ENCODE results near the gene SLC30A2.
"Not testable (repeated sequence)": the region's sequence is repeated elsewhere in the genome, so short reads cannot be mapped to it uniquely, and the experiment has no call there.

Gene SLC30A2

GRCh38 chr1:26045722-26046245 lies at the start of gene SLC30A2:
Gene SLC30A2 (minus strand): TSS chr1:26046118. CDS start chr1:26045896, 222 bp downstream.
- DNase-seq (ENCODE audit: low spot score): no peak

- DNase-seq (ENCODE audit: low spot score): peak; percentile 22
Measured at GRCh38 chr1:26094677-26095383, 48.9 kb upstream of the SLC30A2 start.

GRCh38 chr1:26094076-26094669 lies 48.3 kb upstream of the SLC30A2 start:
- no peak for DNase-seq (ENCODE audit: low spot score)

- DNase-seq (ENCODE audit: low spot score): not testable (repeated sequence)
Measured at GRCh38 chr1:26093569-26093968, 47.7 kb upstream of the SLC30A2 start.

GRCh38 chr1:26092422-26092821 lies 46.5 kb upstream of the SLC30A2 start:
- no peak for DNase-seq (ENCODE audit: low spot score)

- no peak for DNase-seq (ENCODE audit: low spot score)
Measured at GRCh38 chr1:26090893-26091292, 45.0 kb upstream of the SLC30A2 start.

- DNase-seq (ENCODE audit: low spot score): no peak
Measured at GRCh38 chr1:26089125-26089524, 43.2 kb upstream of the SLC30A2 start.

GRCh38 chr1:26084844-26085243 lies 38.9 kb upstream of the SLC30A2 start:
- no peak for DNase-seq (ENCODE audit: low spot score)

GRCh38 chr1:26084091-26084561 lies 38.2 kb upstream of the SLC30A2 start:
- DNase-seq (ENCODE audit: low spot score): no peak

GRCh38 chr1:26083208-26083607 lies 37.3 kb upstream of the SLC30A2 start:
- DNase-seq (ENCODE audit: low spot score): peak; percentile 53

- DNase-seq (ENCODE audit: low spot score): no peak
Measured at GRCh38 chr1:26082020-26082350, 36.1 kb upstream of the SLC30A2 start.

- DNase-seq (ENCODE audit: low spot score): no peak
Measured at GRCh38 chr1:26081267-26082019, 35.5 kb upstream of the SLC30A2 start.

GRCh38 chr1:26079960-26080814 lies 34.3 kb upstream of the SLC30A2 start:
- DNase-seq (ENCODE audit: low spot score): no peak

- DNase-seq (ENCODE audit: low spot score): no peak
Measured at GRCh38 chr1:26079178-26079563, 33.3 kb upstream of the SLC30A2 start.

- no peak for DNase-seq (ENCODE audit: low spot score)
Measured at GRCh38 chr1:26078286-26079177, 32.6 kb upstream of the SLC30A2 start.

GRCh38 chr1:26077524-26077923 lies 31.6 kb upstream of the SLC30A2 start:
- no peak for DNase-seq (ENCODE audit: low spot score)

- no peak for DNase-seq (ENCODE audit: low spot score)
Measured at GRCh38 chr1:26075421-26076144, 29.7 kb upstream of the SLC30A2 start.

GRCh38 chr1:26072305-26072704 lies 26.4 kb upstream of the SLC30A2 start:
- no peak for DNase-seq (ENCODE audit: low spot score)

GRCh38 chr1:26070963-26071342 lies 25.0 kb upstream of the SLC30A2 start:
- DNase-seq (ENCODE audit: low spot score): no peak

- no peak for DNase-seq (ENCODE audit: low spot score)
Measured at GRCh38 chr1:26070296-26070962, 24.5 kb upstream of the SLC30A2 start.

Data from AG08395 (cell line).